Activated effector memory CD4-positive, alpha-beta T cell treated with anti-CD3 and anti-CD28 coated beads, Interleukin-2, amount 50 U/mL, for 16 hours (primary cell): ENCODE data around the gene ZNF598.
"Not testable (repeated sequence)": the region's sequence is repeated elsewhere in the genome, so short reads cannot be mapped to it uniquely, and the experiment has no call there.

Experiments
- DNase-seq: peaks from one replicate; pipeline ENCODE4 v3.0.0-alpha.2; 2020

Gene ZNF598

GRCh38 chr16:1957434-1958142 lies 52.0 kb downstream of the ZNF598 start:
- DNase-seq: not testable (repeated sequence)

- DNase-seq: no peak
Observed at GRCh38 chr16:1953734-1954133, 55.9 kb downstream of the ZNF598 start.

- no peak for DNase-seq
Observed at GRCh38 chr16:1950559-1950958, 59.1 kb downstream of the ZNF598 start.

- DNase-seq: no peak
Observed at GRCh38 chr16:1950047-1950446, 59.6 kb downstream of the ZNF598 start.

GRCh38 chr16:1949507-1949906 lies 60.1 kb downstream of the ZNF598 start:
- no peak for DNase-seq
